Gastrocnemius medialis (tissue), 4 donors: ENCODE results near the gene SLCO4A1. TPM values are rescaled to one million over a fixed set of nuclear protein-coding genes. Genes with fewer than 3 reads are reported as not detected.

Experiments
- ATAC-seq, 2 donors: fragments of 150-250 bp; one replicate each; pipeline ENCODE4 v1.9.1; 2016
- DNase-seq, 2 donors: peaks; one replicate each; pipeline ENCODE4 v3.0.0-alpha.2; 2019
- H3K27ac ChIP-seq, 4 donors: fragments of 200-600 bp; sonication (generic); 1 replicate in 1 of 4; 2 replicates in 3 of 4; pipeline ENCODE4 v1.5.1; 2016 to 2018; ENCODE audit warnings: mild to moderate bottlenecking in 2 of 4, moderate library complexity in 1 of 4
- H3K27me3 ChIP-seq, 3 donors: fragments of 200-600 bp; sonication (generic) in 2 of 3; 1 replicate in 1 of 3; 2 replicates in 2 of 3; pipeline versions ENCODE4 v1.5.1 to v1.6.0; 2016 to 2019; ENCODE audit warnings: mild to moderate bottlenecking in 1 of 3, moderate library complexity in 1 of 3
- H3K36me3 ChIP-seq, 2 donors: fragments of 200-600 bp; sonication (generic) in 1 of 2; one replicate each; pipeline ENCODE4 v1.5.1; 2017 to 2018
- H3K4me1 ChIP-seq, 2 donors: fragments of 200-600 bp; sonication (generic) in 1 of 2; one replicate each; pipeline ENCODE4 v1.5.1; 2016 to 2017; ENCODE audit warnings: mild to moderate bottlenecking in 2 of 2
- H3K4me3 ChIP-seq, 4 donors: fragments of 200-600 bp; sonication (generic) in 3 of 4; 1 replicate in 1 of 4; 2 replicates in 3 of 4; pipeline ENCODE4 v1.5.1; 2016 to 2019; ENCODE audit warnings: mild to moderate bottlenecking in 2 of 4
- H3K9me3 ChIP-seq, 3 donors: fragments of 200-600 bp; sonication (generic) in 2 of 3; 1 replicate in 1 of 3; 2 replicates in 2 of 3; pipeline ENCODE4 v1.5.1; 2016 to 2019
- CTCF ChIP-seq, 5 experiments: fragments of 450-650 bp in 3 of 5; fragments of 200-600 bp in 2 of 5; sonication (generic) in 2 of 5; IDR thresholded peaks in 4 of 5; conservative IDR thresholded peaks in 1 of 5; 1 replicate in 4 of 5; 2 replicates in 1 of 5; pipeline ENCODE4 v1.5.1; 2016 to 2019; ENCODE audit warnings: antibody characterized with exemption in 5 of 5, mild to moderate bottlenecking in 3 of 5, moderate library complexity in 3 of 5
- POLR2A ChIP-seq, 2 donors: fragments of 450-650 bp; IDR thresholded peaks; one replicate each; pipeline ENCODE4 v1.6.1; 2017; ENCODE audit warnings: antibody characterized with exemption in 2 of 2, mild to moderate bottlenecking in 2 of 2, moderate library complexity in 2 of 2
- in situ Hi-C, 4 donors: fragments of 200-750 bp; cut with MboI; loops; one replicate each; pipeline versions ENCODE4 v1.15.0 to v1.8.0; 2017; ENCODE audit warnings: low sequenced_read_pairs in 4 of 4
- intact Hi-C: fragments of 100-400 bp; cut with DNase I; formaldehyde crosslinking; loops from one replicate; pipeline ENCODE4 v1.15.1; 2023; ENCODE audit warnings: low total_unique reads
- total RNA-seq, 4 donors: library from RNA; depleted of rRNA; stranded (reverse); fragments of >200 nt; gene quantifications; one replicate each; pipeline versions ENCODE4 v1.1.0 to v1.2.3, GENCODE V29; 2016

The SLCO4A1 gene
- total RNA-seq, 4 donors from 2014 or later = 20.4 to 26.9 (median 21.8) TPM

- ATAC-seq = peak; percentile 61 to 71
- DNase-seq = peak in 1 of 2 donors; percentile 66
- TF ChIP-seq CTCF (IDR thresholded peaks at IDR 0.05 in 4 of 5, conservative IDR thresholded peaks at IDR 0.05 in 1 of 5) = peak; percentile 91 to 98 (median 96)
- TF ChIP-seq POLR2A (IDR thresholded peaks at IDR 0.05) = no peak
- intact Hi-C loops (loop anchor here (1.0 kb wide), 1 partner anchor 117 kb away; no protein-coding TSS in a partner anchor), in situ Hi-C loops (loop anchor here in 3 of 4 donors (5.0 to 25.0 kb wide), 3 partner anchors 105 to 122 kb away; no protein-coding TSS in a partner anchor)
- H3K27ac ChIP-seq = peak overlapping the region; percentile 53 to 84 (median 80)
- peaks cover 1 to 5% (median 3%) of the 10 kb centered on the region in 3 donors for H3K27me3 ChIP-seq
- peaks cover 9 to 19% of the 10 kb centered on the region in 2 donors for H3K4me1 ChIP-seq
- no peaks in the 10 kb centered on the region for H3K9me3 ChIP-seq
- no peak overlapping the region for H3K4me3 ChIP-seq
- H3K36me3 ChIP-seq = no peaks in the 10 kb centered on the region
Observed at GRCh38 chr20:62616728-62617621, 25.3 kb upstream of the SLCO4A1 start.

- intact Hi-C loops (loop anchor here (1.0 kb wide), 1 partner anchor 118 kb away; no protein-coding TSS in a partner anchor), in situ Hi-C loops (loop anchor here in 3 of 4 donors (5.0 to 25.0 kb wide), 3 partner anchors 106 to 123 kb away; no protein-coding TSS in a partner anchor)
- Histone ChIP-seq H3K4me3 (no peak overlapping the region), H3K4me1 (peaks cover 17 to 27% of the 10 kb centered on the region in 2 donors), H3K9me3 (no peaks in the 10 kb centered on the region), H3K27ac (peak overlapping the region; percentile 64 to 84 (median 80)), H3K27me3 (peaks cover 0 to 3% (median 0%) of the 10 kb centered on the region in 3 donors), H3K36me3 (no peaks in the 10 kb centered on the region)
- TF ChIP-seq CTCF (IDR thresholded peaks at IDR 0.05 in 4 of 5, conservative IDR thresholded peaks at IDR 0.05 in 1 of 5) (no peak), POLR2A (IDR thresholded peaks at IDR 0.05) (peak; percentile 20 to 55)
- ATAC-seq = peak; percentile 29 to 50
- DNase-seq = peak; percentile 59 to 61
Observed at GRCh38 chr20:62617711-62618483, 24.4 kb upstream of the SLCO4A1 start.

GRCh38 chr20:62618611-62619529, 23.4 kb upstream of the SLCO4A1 start:
- DNase-seq = no peak
- Histone ChIP-seq H3K27ac (peak overlapping the region; percentile 64 to 84 (median 80)), H3K4me1 (peaks cover 27 to 37% of the 10 kb centered on the region in 2 donors), H3K27me3 (peaks cover 0 to 3% (median 0%) of the 10 kb centered on the region in 3 donors), H3K4me3 (no peak overlapping the region), H3K36me3 (no peaks in the 10 kb centered on the region), H3K9me3 (no peaks in the 10 kb centered on the region)
- ATAC-seq = no peak
- intact Hi-C loops (loop anchor here (1.0 kb wide), 1 partner anchor 213 kb away; no protein-coding TSS in a partner anchor), in situ Hi-C loops (loop anchor here in 3 of 4 donors (5.0 to 25.0 kb wide), 3 partner anchors 107 to 124 kb away; no protein-coding TSS in a partner anchor)
- TF ChIP-seq CTCF (IDR thresholded peaks at IDR 0.05 in 4 of 5, conservative IDR thresholded peaks at IDR 0.05 in 1 of 5) (no peak), POLR2A (IDR thresholded peaks at IDR 0.05) (no peak)
